HG03108 (cell line): ENCODE data around the gene RAP1A.
"Not testable (repeated sequence)": the region's sequence is repeated elsewhere in the genome, so short reads cannot be mapped to it uniquely, and the experiment has no call there.

ENCODE experiments used
- ATAC-seq: cut with Tn5 transposase; IDR thresholded peaks from one replicate; pipeline ENCODE4 v1.9.1; 2021; ENCODE audit warnings: moderate library complexity; ENCODE audit not compliant: unreplicated experiment

RAP1A gene

GRCh38 chr1:111734856-111735255 lies 115.3 kb downstream of the RAP1A start:
- ATAC-seq, result no peak

DNA sequence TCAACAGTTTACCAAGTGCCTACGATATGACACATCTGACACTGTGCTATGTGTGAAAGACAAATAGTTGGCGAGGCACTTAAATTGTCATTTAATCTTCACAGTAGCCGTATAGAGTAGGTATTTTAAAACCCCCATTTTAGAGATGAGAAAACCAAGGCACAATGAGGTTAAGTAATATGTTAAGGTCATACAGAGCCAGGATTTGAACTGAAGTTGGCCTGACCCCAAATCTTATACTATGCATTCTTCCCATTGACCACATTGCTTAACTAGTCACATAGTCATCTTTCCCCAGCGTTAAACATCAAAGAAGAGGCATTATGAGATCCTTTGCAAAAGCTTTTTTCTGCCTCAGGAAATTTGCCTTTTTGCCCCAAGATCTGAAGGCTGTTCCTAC lies 115.7 kb downstream of the RAP1A start:
- ATAC-seq, result no peak

GRCh38 chr1:111735858-111736544 lies 116.4 kb downstream of the RAP1A start:
- ATAC-seq, result no peak

DNA sequence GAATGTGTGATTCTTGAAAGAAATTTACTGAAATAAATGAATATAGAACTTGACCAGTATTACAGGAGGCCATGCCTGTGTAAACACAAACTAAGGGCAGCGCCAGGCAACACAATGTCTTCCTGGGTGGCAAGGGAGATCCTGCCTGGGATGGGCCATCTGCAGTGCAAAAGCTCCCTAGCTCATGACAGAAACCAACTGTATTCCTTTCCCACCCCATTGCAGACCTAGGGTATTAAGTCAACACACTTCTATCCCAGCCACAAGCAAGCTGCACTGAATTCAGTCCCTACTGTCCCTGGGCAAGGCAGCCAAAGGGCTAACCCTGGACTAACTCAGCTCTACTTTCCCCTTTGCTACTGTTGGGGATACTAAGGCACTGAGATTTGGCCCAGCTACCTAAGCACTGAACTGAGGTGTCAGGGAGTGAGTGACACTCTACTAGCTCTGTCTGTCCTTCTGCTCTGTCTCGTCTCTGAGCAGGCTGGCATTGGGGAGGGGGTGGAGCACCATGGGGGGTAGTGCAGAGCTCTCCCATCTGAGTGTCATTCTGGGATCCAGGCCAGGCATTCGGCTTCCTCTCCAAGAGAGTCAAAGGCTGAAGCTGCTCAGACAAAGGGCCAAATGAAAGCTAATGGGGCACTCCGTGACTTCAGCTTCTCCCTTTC lies 117.1 kb downstream of the RAP1A start:
- no peak for ATAC-seq

DNA sequence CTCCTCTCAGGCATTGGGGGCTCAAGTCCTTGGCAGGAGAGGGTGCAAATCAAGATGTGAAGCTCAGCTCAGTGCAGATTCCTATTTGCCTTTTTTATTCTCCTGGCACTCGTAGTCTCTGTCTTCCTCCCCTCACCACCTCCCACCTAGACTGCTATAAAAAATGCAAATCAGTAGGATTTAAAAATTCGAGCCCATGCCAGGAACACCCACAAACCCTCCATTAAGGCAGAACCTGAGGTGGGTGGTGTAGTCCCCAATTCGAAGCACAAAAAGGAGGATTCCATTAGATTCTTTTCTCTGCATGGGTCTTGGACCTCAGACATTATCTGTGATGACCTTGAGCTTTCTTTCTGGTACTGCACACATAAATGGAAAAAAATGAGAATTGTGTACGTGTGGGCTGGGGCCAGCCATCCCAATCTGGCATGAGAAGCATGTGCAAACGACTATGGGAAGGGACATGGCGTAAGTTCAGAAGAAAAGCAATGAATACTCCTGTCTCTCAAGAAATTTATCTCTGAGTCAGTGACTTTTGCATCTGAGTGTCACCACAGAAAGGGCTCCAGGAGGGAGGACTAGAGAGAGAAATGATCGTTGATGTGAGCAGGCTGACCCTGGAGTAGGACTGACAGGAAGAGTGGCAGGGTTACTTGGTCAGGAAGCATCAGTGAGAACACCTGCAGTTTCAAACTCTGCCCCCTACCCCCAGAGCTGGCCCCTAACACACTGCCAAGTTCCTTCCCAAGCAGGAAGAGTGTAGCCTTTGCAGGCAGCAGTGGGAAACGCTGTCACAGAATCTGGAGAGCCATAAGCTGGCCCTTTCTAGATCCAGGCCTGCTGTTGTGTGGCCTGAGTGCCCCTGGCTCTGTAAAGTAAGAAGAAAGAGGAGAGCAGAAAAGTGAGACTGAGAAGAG lies 117.9 kb downstream of the RAP1A start:
- ATAC-seq, result no peak

- ATAC-seq, result no peak
Measured at GRCh38 chr1:111738133-111738435, 118.5 kb downstream of the RAP1A start.

- ATAC-seq, result peak; percentile 36
Measured at GRCh38 chr1:111738436-111739193, 119.0 kb downstream of the RAP1A start.

GRCh38 chr1:111739194-111739924 lies 119.8 kb downstream of the RAP1A start, which contains the start of gene INKA2:
INKA2 (minus strand) TSS chr1:111739395; CDS start chr1:111739242, 153 bp downstream.
- ATAC-seq, result peak; percentile 84

DNA sequence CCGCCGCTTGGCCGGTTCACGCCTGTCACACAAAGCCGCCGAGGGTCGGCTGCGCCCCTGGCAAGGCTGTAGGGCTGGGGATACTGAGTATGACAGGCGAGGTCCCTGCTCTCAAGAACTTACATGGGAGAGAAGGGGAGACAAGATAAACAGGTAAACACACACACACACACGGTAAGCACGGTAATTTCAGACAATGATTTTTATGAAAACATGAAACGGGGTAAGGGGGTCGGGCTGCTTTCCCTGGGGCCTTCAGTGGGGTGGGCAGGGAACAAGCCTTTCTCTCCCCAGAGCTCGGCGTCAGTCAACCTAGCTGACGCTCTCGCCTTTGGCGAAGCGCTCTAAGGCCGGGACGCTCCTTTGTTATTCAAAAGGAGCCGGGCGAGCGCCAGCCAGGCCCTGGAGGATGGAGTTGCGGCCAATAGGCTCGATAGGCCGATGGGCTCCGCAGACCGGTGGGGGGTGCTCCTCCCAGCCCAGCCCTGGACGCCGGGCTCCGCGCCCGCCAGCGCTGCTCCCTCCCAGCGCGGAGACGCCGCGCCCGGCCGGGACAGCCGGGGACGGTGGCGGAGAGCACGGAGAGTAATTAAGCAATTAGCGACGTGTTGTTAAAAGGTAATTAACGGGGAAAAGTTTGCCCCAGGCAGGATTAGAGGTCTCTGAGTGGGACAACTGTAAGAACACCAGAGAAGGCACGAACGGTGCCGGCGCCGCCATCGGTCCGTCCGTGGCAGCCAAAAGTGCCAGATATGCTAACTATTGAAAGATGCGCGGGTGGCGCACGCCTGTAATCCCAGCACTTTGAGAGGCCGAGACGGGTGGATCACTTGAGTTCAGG lies 120.6 kb downstream of the RAP1A start:
- ATAC-seq, result no peak

DNA sequence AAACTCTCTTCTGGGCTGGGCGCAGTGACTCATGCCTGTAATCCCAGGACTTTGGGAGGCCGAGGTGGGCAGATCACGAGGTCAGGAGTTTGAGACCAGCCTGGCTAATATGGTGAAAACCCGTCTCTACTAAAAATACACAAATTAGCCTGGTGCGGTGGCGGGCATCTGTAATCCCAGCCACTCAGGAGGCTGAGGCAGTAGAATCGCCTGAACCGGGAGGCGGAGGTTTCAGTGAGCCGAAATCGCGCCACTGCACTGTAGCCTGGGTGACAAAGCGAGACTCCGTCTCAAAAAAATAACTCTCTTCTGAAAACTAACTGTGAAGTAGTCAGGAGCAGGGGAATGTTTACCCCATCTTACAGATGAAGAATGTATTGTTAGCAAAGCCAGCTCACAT lies 122.7 kb downstream of the RAP1A start:
- not testable (repeated sequence) for ATAC-seq

DNA sequence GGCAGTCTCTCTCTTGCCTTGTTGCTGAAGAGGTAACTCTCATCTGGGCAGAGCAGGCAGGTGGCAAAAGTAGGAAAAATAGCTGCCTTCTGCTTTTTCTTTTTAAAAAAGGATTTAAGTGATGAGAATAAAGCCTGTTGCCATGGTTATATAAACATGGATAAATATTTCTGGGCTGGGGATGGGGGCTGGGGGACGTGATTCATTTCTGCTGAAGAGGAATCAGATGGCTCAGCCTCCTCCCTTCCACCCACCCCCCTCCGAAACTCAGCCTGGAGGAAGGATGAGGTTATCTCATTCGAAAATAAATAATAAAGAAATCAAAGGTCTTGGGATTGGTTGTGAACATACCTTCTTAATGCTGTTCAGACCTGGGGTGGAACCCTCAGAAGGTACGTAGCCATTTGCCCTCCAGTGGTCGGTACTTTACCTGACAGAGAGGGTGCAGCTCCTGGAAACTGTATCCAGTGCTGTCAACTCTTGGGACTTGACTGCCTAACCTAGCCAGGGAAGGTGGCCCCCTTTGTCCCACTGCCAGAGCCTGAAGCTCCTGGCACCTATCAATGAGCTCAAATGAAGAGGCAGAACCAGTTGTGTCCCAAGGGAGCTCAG lies 123.5 kb downstream of the RAP1A start:
- no peak for ATAC-seq

- ATAC-seq, result no peak
Measured at GRCh38 chr1:111743679-111744101, 124.1 kb downstream of the RAP1A start.

DNA sequence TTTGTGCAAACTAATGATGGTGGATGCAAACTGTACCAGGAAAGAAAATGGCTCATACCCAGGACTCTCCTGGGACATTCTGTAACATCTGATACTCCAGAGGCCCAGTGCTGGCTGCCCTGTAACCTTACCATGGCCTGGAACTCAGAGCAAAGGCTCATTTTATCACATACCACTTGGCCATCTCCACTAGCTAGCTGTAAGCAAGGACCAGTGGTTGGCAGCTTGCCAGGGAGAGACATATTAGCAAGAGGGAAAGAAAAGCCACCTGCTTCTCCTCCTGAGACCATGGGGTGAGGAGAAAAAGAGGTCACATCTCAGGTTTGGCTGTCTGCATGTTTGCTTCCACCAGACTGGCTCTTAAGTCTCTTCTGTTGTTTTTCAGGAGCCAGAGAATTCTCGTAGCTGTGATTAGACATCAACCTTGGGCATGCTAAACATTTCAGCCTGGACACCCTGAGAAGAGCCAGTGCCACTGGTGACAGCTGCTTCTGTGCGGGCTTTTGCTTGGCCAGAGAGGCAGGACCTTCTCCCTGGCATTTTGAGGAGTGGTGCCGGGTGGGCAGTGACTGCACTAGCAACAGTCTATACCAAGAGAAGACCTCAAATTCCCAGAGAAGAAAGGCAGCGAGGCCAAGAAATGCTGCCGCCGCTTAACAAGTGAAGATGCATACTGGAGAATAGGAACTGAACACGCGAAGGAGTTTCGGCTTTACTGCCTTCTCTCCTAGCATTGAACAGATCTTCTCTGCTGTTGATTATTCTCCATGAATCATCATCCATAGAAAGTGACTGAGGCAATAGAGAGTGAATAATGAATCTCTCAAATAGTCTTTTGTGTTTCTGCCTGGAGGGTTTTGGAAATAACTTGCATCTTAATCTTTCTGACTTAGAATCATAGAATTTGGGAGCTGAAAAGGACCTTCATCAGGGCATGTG lies 126.4 kb downstream of the RAP1A start:
- ATAC-seq, result no peak

- ATAC-seq, result no peak
Measured at GRCh38 chr1:111746614-111746999, 127.0 kb downstream of the RAP1A start.

DNA sequence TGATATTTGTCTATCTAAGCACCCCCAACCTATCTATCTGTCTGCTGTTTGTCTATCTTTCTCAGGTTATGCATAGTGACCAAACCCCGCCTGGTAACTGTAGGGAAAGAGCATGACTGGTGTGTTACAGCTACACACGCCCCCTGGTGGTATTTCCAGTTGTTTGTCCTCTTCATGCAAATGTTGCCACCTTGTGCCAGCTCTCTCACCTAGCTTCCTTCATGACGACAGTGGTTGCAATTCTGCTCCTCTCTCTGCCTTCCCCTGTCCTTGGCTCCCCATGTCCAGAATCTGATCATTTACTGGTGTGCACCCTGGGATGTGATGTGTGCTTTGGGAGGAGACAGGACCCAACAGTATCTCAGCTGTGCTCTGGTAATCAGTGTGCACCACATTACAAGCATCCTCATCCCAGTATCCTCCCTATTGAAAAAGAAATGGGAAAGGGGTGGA lies 127.7 kb downstream of the RAP1A start:
- peak; percentile 46 for ATAC-seq

- no peak for ATAC-seq
Measured at GRCh38 chr1:111747947-111748346, 128.4 kb downstream of the RAP1A start.

DNA sequence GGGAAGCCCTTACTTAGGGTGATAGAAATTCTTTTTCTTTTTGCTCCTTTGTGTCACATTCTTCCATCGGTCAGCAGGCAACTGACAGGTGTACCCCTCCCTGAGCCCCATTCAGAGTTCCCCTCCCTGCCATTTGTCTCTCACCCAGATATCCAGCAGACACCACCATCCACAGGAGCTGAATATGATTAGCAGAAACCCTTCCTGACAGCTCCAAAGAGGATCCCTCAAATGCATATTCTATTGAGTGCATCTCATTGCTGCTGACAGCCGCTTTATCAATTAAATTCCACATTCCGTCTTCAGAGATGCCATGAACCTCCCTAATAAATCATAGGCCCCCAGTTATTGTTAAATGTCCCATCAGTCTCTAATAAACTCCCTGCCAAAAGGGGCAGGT lies 130.0 kb downstream of the RAP1A start:
- no peak for ATAC-seq

DNA sequence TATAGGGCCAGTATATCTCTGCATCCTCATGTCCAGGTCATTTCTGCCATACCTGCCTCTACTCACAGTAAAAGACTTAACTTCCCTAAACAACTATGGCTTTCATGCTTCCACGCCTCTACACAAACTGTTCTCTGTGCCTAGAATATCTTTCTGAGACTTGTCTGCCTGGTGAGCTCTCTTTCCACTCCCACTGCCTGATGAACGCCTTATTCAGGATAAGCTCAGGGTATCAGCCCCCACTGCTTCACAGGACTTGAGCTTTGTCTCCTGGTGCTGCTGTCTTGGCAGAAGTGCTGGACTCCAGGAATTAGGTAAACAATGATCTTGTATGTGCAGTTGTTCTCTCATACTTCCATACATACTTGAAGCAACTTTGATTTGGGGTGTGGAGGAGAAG lies 131.3 kb downstream of the RAP1A start:
- no peak for ATAC-seq
